ENCODE data around the gene TOP2A.
"Not testable (repeated sequence)": the region's sequence is repeated elsewhere in the genome, so short reads cannot be mapped to it uniquely, and the experiment has no call there.

Gene TOP2A

DNA sequence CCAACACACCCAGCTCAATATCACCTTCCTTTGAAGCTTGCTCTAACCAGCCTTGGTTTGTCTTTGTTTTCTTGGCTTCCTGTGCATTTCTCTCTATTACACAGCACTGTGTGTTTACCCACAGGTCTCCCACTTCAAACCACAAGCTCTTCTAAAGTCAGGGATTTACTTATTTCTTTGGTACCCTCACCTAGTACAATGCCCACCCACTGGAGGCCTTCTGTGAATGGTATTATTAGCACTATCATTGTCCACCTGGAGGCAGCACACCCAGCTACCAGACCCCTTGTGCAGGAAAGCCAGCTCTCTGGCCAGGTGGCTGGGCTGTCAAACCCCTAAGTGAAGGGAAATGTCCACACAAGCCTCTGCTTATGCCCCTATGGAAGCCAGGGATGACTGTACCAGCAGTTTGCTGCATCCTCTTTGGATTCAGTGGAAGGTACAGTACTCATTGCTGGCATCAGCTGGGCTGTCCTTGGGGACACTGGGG is 9.4 kb upstream of the TOP2A start:
- no peak for DNase-seq

DNA sequence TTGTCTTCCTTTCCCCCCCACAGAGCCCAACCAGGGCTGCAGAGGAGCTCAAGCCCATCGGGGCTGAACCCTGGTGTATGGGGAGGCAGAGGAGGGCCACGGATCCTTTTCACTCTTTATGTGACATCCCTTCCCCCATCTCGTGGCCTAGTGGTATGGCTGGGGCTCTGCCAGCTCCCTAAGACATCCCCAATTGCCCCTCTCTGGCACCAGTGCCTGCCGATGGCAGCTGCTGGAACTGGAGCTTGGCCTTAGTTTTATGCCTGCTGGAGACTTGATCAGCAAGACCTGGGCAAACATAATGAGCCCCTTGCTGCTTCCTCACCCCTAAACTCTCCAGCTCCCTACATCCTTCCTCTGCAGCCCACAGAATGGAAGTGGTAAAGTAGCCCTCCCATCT is 8.0 kb upstream of the TOP2A start:
- DNase-seq = no peak

DNA sequence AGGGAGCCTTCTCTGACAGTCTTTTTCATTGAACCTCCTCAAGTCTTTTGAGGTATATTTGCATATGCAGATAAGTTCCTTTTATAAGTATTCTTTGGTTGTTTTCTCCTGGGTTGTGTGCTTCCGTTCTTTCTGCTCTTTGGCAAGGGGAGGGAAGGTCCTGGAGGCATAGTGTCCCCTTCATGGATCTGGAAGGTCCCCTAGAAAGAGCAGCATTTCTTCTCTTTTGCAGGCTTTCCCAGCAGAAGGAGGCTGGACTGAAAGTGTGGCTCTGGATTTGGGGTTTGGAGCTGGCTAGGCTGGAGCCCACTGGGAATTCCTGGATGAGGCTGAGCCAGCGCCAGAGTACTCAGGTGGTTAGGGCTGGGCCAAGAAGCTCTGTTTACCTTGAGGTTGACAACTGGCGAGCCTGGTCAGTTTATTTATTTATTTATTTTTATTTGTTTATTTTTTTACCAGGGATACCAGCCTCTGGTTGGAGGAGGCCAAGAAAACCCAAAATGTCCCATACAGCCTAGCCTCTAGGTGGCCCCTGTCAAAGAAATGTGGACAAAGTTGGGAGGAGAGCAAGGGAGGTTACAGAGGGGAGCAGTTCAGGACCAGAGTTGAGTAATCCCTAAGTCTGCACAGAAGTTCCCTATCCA is 5.4 kb upstream of the TOP2A start:
- no peak for DNase-seq

DNA sequence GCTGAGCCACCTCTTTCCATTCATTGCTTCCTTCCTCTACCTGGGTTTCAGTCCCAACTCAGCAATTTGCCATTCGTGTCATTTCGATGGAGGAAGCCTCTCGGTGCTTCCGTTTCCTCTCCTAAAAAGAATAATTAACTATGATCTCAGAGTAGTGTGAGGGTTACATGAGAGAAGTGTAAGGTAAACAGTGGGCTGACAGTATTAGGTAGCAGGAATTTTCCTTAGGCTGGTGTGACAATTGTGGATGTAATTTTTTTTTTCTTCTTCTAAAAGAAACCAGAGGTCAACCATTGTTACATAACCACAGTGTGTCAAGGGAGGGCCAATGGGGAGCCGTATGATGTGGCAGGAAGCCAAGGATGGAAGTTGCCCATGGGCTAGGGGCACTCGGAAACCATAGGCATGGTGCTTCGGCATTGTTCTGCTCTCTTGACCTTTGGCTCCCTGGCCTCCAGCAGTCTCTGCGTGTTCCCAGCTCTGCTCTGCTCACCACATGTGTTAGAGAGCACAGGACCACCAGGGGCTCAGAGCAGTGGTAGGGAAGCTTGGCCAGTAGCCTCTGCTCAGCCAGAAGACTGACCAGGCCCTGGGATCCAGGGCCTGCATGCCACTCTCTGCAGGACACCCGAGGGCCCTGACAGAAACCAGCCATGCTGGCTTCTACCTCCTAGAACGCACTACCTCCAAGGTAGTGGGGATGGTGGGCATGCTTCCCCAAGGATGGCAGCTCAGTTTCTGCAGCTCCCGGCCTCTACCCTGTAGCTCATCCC is 2.0 kb upstream of the TOP2A start:
- no peak for DNase-seq

DNA sequence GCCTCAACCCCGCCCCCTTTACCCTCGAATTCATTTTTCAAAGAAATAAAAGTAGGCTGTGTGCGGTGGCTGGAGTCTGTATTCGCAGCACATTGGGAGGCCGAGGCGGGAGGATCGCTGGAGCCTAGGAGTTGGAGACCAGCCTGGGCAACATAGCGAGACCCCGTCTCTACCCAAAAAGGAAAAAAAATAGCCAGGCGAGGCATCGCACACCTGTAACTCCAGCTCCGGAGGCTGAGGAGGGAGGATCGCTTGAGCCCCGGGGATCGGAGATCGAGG is 671 bp upstream of the TOP2A start:
- no peak for DNase-seq

DNA sequence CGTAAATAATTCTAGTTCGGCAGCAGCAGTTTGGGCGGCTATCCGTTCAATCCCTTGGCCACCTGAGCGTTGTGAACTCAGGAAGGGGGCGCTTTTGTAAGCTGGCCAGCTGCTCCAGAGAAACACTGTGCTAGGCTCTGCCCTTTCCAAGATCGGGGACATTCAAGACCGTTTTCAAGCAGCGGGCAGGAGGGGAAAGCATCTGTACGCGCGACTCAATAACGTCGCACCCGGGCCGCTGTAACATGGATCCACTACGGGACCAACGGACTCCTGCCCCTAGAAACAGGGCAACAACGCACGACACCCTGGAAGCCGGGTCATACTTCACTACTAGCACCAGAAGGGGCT is 463 bp downstream of the TOP2A start:
- DNase-seq = no peak

DNA sequence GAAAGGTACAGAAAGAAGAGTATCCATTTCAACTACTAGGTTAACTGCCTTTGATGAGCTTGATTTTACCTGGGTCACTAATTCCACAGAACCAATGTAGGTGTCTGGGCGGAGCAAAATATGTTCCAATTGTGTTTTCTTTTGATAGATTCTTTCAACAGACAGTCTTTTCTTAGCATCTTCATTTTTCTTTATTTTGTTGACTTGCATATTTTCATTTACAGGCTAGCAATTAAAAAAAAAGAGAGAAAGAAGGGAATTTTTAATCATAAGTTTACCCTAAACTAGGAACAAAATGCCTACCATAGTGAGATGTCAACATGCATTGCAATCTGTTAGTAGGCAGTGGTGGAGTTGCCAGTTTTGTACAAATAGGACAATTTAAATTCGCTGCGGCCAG is 1.0 kb downstream of the TOP2A start:
- DNase-seq = no peak

DNA sequence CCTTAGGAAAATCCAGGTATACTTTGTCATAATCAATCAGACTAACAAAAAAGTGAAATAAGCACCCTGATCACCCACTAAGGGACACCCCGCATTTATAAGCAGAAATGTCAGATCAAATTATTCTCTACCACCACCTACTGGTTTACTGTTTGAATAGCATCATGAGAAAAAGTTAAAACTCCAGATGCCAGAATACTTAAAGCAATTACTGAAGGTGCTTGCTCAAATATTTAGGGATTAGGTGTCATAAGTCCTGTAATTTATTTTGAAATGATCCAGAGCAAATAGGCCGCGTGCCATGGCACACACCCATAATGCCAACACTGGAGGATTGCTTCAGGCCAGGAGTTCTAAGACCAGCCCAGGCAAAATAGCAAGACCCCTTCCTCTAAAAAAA is 2.3 kb downstream of the TOP2A start:
- DNase-seq = peak; percentile 6

DNA sequence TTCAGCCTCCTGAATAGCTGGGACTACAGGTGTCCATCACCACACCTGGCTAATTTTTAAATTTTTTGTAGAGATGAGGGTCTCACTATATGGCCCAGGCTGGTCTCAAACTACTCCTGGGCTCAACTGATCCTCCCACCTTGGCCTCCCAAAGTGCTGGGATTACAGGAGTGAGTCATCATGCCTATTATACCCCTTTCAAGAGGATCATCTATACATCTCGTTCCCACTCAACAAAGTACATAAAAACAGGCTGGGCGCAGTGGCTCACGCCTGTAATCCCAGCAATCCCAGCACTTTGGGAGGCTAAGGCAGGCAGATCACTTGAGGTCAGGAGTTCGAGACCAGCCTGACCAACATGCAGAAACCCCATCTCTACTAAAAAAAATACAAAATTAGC is 3.4 kb downstream of the TOP2A start:
- not testable (repeated sequence) for DNase-seq

DNA sequence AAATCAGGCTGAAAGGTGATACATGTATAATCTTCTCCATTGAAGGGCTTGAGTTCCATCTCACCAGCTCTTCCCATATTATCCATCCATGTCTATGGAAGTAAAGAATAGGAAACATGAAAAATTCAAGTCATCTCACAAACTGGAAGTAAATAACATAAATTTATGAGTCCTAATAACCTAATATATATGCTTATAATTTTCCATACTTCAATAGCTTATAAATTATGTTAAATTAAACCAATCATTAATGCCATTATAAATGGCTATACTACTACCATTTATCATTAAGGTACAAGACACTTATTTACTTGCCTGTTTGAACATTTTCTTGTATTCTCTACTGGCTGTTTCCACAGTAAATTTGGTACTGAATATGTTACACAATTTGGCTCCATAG is 4.8 kb downstream of the TOP2A start:
- DNase-seq = no peak

DNA sequence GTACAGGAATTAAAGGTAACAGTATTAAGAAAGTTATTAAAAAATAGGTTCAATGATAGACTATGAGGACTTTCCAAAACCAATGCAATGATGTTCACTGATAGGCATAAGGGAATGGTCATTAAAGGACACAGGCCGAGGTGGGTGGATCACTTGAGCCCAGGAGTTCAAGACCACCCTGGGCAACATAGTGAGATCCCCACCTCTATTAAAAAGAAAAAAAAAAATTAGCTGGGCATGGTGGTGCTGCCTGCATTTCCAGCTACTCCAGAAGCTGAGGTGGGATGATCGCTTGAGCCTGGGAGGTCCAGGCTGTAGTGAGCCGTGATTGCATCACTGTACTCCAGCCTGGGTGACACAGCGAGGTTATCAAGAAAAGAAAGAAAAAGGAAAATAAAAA is 5.9 kb downstream of the TOP2A start:
- DNase-seq = no peak

DNA sequence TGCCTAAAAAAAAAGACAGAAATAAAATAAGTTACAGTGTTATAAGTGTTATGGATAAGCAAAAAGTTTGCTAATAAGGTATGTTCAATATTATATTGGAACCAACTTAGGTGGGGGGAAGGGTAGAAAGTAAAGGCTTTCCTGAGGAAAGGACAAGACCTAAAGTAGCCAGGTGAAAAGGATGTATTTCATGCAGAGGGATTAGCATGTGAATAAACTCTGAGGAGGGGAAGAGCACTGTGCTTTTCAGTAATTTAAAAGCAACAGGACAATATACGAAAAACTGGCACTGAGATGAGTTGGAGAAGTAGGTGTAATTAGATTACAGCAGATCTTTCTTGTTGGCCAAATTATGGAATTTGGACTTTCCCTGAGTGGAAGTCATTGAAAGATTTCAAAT is 7.6 kb downstream of the TOP2A start:
- no peak for DNase-seq

DNA sequence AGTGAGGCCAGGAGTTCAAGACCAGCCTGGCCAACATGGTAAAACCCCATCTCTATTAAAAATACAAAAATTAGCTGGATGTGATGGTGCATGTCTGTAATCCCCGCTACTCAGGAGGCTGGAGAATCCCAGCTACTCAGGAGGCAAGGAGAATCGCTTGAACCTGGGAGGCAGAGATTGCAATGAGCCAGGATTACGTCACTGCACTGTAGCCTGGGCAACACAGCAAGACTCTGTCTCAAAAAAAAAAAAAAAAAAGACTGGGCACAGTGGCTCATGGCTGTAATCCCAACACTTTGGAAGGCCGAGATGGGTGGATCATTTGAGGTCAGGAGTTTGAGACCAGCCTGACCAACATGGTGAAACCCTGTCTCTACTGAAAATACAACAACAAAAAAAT is 8.2 kb downstream of the TOP2A start:
- not testable (repeated sequence) for DNase-seq

DNA sequence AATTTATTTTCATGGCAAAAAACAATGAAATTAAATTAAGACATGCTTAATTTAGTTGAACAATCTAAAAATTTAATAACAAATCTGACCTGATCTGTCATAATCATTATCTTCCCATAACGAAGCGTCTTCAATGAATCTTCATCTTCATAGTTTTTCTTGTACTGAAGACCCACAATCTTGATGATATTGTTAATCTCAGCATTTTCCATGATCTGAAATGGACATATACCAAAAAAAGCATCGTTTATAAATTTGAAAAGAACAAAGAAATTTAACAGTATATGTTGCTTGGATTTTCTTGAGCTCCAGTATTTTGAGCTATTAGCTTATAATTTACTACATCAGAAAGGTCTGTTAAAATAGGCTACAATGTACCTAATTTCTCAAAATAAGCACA is 10.2 kb downstream of the TOP2A start:
- no peak for DNase-seq

DNA sequence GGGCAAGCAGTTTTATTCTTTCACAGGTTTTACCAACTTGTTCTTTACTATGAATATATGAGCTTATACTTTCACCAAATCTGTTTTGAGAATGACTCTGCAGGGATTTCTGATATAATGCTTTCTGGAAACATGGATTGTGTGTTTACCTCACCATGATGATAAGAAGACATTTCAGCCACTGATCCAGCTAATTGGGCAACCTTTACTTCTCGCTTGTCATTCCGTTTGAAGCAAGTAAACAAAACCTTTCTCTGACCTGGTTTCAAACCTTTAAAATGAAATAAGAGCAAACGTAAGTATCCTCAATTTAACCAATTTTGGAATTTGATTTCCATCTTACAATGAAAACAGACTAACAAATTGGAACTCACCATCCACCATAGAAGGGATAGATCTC is 13.7 kb downstream of the TOP2A start:
- no peak for DNase-seq

DNA sequence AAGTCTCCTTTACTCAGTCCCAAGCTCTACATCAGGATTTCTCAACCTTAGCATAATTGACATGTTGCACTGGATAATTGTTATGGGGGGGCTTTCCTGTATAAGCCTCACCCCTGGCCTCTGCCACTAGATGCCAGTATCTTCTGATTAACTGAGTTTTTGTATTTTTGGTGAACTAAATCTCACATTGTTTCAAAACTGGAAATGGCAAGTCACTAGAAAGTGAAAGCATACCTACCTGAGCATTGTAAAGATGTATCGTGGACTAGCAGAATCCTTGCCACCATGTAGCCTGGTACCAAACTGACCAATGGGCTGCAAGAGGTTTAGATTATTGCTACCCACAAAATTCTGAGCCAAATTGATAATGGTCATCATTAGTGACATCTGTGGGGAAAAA is 15.0 kb downstream of the TOP2A start:
- no peak for DNase-seq

DNA sequence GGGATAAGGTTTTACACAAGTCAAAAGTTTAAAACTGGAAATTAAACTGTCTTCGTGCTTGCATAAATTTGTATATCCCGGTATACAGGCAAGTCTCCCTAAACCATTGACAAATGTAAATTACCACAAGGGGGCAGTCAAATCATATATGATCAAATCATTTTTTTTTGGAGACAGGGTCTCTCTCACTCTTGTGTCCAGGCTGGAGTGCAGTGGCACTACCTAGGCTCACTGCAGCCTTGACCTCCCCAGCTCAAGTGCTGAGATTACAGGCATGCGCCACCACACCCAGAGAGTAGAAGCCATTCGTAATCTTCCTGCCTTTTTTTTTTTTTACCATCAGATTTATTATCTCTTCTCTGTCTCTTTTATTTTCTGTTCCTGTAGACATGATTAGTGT is 18.5 kb downstream of the TOP2A start:
- DNase-seq = no peak

DNA sequence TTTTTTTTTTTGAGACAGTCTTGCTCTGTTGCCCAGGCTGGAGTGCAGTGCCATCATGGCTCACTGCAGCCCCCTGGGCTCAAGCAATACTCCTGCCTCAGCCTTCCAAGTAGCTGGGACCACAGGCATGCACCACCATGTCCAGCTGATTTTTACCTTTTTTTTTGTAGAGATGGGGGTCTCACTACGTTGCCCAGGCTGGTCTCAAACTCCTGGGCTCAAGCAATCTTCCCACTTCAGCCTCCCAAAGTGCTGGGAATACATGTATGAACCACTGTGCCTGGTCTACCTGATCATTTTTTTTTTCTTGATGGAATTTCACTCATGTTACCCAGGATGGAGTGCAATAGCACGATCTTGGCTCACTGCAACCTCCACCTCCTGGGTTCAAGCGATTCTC is 31.1 kb downstream of the TOP2A start:
- not testable (repeated sequence) for DNase-seq

DNA sequence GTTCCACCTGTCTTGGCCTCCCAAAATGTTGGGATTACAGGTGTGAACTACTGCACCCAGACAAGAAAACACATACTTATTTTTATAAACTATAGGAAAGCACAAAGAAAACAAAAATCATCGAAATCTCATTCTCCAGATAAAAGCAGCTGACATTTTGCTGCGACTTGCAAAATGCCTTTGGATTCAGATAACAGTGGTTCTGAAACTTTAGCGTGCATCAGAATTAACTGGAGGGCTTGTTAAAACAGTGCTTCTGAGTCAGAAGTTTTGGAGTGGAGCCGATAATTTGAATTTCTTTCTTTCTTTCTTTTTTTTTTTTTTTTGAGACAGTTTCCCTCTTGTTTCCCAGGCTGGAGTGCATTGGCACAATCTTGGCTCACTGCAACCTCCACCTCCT is 35.4 kb downstream of the TOP2A start:
- DNase-seq = no peak

DNA sequence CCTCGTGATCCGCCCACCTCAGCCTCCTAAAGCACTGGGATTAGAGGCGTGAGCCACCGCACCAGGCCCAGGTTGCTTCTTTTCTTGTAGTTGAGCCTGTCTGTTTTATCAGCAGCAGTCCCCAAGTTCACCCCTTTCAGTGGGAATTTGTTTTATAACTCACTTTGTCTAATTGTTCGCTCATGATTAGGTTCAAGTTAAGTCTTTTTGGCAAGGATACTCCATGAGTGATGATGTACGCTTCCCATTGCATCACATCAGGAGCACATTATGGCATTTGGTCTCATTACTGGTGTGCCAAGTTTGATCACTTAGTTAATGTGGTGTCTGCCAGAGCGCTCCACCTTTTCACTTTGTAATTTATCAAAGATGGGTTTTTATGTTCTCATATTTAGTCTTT is 38.7 kb downstream of the TOP2A start:
- no peak for DNase-seq

DNA sequence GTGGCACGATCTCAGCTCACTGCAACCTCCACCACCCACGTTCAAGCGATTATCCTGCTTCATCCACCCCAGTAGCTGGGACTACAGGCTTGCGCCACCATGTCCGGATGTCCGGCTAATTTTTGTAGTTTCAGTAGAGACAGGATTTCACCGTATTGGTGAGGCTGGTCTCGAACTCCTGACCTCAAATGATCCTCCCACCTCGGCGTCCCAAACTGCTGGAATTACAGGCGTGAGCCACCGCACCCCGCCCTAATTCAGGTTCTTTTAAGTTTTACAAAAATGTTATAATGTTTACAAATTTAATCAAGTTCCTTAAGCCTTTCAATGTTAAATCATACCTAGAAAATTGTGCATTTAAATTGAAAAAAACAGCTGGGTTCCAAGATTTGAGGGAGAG is 39.9 kb downstream of the TOP2A start:
- DNase-seq = no peak

DNA sequence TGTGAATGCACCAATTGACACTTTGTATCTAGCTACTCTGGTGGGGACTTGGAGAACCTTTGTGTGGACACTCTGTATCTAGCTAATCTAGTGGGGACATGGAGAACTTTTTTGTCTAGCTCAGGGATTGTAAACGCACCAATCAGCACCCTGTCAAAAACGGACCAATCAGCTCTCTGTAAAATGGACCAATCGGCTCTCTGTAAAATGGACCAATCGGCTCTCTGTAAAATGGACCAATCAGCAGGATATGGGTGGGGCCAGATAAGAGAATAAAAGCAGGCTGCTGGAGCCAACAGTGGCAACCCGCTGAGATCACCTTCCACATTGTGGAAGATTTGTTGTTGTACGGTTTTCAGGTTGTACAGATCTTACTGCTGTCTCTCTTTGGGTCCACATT is 41.2 kb downstream of the TOP2A start:
- not testable (repeated sequence) for DNase-seq

DNA sequence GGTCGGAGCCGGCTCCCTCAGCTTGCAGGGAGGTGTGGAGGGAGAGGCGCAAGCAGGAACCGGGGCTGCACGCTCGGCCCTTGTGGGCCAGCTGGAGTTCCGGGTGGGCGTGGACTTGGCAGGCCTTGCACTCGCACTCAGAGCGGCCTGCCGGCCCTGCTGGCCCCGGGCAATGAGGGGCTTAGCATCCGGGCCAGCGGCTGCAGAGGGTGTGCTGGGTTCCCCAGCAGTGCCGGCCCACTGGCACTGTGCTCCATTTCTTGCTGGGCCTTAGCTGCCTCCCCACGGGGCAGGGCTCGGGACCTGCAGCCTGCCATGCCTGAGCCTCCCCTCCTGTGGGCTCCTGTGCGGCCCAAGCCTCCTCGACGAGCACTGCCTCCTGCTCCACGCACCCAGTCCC is 41.9 kb downstream of the TOP2A start:
- not testable (repeated sequence) for DNase-seq

DNA sequence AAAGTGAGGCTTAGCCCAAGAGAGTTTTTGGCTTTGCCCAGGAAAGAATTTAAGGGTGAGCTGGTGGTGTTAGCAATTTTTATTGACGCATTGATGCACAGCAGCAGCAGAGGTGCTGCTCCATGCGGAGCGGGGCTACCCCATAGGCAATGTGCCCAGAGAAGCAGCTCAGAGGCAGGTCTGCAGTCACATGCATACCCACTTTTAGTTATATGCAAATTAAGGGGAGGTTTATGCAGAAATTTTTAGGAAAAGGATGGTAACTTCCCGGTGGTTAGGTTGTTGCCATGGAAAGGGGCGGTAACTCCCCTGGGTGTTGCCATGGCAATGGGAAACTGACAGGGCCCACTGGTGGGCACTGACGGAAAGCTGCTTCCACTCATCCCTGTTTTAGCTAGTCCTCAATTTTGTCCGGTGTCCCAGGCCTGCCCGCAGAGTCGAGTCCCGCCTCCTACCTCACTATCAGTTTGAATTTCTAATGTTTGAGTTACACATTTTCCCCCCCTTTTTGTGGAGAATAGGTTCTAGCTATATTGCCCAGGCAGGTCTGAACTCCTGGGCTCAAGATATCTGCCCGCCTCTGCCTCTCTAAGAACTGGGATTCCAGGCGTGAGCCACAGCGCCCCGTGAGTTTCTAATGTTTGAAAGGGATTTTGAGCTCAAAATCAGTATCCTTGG is 42.7 kb downstream of the TOP2A start:
- DNase-seq = no peak

DNA sequence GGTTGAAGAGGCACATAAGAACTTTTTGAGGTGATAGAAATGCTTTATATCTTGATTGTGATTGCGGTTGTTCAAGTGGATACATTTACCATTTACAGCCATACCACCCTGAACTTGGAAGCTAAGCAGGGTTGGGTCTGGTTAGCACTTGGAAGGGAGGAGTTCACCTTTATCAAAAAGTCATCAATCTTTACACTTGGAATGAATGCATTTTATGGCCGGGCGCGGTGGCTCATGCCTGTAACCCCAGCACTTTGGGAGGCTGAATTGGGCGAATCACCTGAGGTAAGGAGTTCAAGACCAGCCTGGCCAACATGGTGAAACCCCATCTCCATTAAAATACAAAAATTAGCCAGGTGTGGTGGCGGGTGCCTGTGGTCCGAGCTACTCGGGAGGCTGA is 43.7 kb downstream of the TOP2A start:
- no peak for DNase-seq
